ENCODE measurements around the gene CREM.
A peak's percentile ranks its signal among the peaks of the same experiment; 100 is the strongest.

CREM gene

GRCh38 chr10:35194906-35195305 lies 68.3 kb downstream of the CREM start:
- Histone ChIP-seq H4K91ac (ENCODE audit: low read depth, low read length) (no peak overlapping the region), H3K4me1 (ENCODE audit: control insufficient read depth in 1 of 2, insufficient read depth in 2 of 2, low read length in 2 of 2) (peaks cover 2 to 5% of the 10 kb centered on the region in 2 experiments), H3K9ac (ENCODE audit: low read length) (no peak overlapping the region), H3K27ac (ENCODE audit: low read depth, low read length) (no peak overlapping the region), H4K8ac (ENCODE audit: low read depth, low read length) (no peak overlapping the region), H4K12ac (ENCODE audit: low read depth, low read length) (no peak overlapping the region), H3K18ac (ENCODE audit: low read length) (no peak overlapping the region), H3K79me2 (ENCODE audit: control insufficient read depth, insufficient read depth, low read length, poor library complexity) (no peaks in the 10 kb centered on the region), H3K4me3 (ENCODE audit: low read depth, low read length) (no peak overlapping the region), H3K79me1 (ENCODE audit: low read length) (peaks cover 3% of the 10 kb centered on the region), H3K27me3 (ENCODE audit: insufficient read depth, low read length) (no peaks in the 10 kb centered on the region), H3K4me2 (ENCODE audit: low read length) (peak overlapping the region; percentile 36), H2BK5ac (ENCODE audit: low read depth, low read length, poor library complexity) (no peak overlapping the region), H3K14ac (ENCODE audit: low read length) (no peak overlapping the region), H3K36me3 (ENCODE audit: control insufficient read depth in 1 of 2, insufficient read depth in 2 of 2, low read length in 2 of 2) (no peaks in the 10 kb centered on the region), H3K4ac (ENCODE audit: low read depth, low read length) (no peak overlapping the region), H2AFZ (ENCODE audit: insufficient read depth, low read length, poor library complexity) (no peak overlapping the region), H3K23ac (ENCODE audit: low read length) (no peak overlapping the region), H3K9me3 (ENCODE audit: insufficient read depth, low read depth, low read length) (no peaks in the 10 kb centered on the region), H2AK5ac (ENCODE audit: low read length) (no peak overlapping the region), H2BK120ac (ENCODE audit: insufficient read depth, low read length, poor library complexity) (no peak overlapping the region), H2BK12ac (ENCODE audit: low read length) (no peak overlapping the region)
- no CpG with 5 or more reads among the region's 1 CpG for WGBS (ENCODE audit: extremely low coverage, insufficient coverage, insufficient read length)
- peak; percentile 17 to 60 for DNase-seq

- H3K79me2 ChIP-seq (ENCODE audit: control insufficient read depth, insufficient read depth, low read length, poor library complexity) = no peaks in the 10 kb centered on the region
- DNase-seq = peak; percentile 90 to 95
- H3K79me1 ChIP-seq (ENCODE audit: low read length) = peaks cover 3% of the 10 kb centered on the region
- H3K14ac ChIP-seq (ENCODE audit: low read length) = no peak overlapping the region
- H2AFZ ChIP-seq (ENCODE audit: insufficient read depth, low read length, poor library complexity) = no peak overlapping the region
- no peak overlapping the region for H3K23ac ChIP-seq (ENCODE audit: low read length)
- H3K4me2 ChIP-seq (ENCODE audit: low read length) = peak overlapping the region; percentile 56
- peaks cover 2 to 5% of the 10 kb centered on the region in 2 experiments for H3K4me1 ChIP-seq (ENCODE audit: control insufficient read depth in 1 of 2, insufficient read depth in 2 of 2, low read length in 2 of 2)
- peak overlapping the region; percentile 25 for H4K91ac ChIP-seq (ENCODE audit: low read depth, low read length)
- H2AK5ac ChIP-seq (ENCODE audit: low read length) = no peak overlapping the region
- no peak overlapping the region for H2BK120ac ChIP-seq (ENCODE audit: insufficient read depth, low read length, poor library complexity)
- H3K4me3 ChIP-seq (ENCODE audit: low read depth, low read length) = no peak overlapping the region
- no peaks in the 10 kb centered on the region for H3K36me3 ChIP-seq (ENCODE audit: control insufficient read depth in 1 of 2, insufficient read depth in 2 of 2, low read length in 2 of 2)
- no peak overlapping the region for H4K12ac ChIP-seq (ENCODE audit: low read depth, low read length)
- no peak overlapping the region for H2BK12ac ChIP-seq (ENCODE audit: low read length)
- WGBS (ENCODE audit: extremely low coverage, insufficient coverage, insufficient read length) = no CpG with 5 or more reads among the region's 15 CpGs
- H4K8ac ChIP-seq (ENCODE audit: low read depth, low read length) = peak overlapping the region; percentile 57
- no peaks in the 10 kb centered on the region for H3K9me3 ChIP-seq (ENCODE audit: insufficient read depth, low read depth, low read length)
- peak overlapping the region; percentile 83 for H3K27ac ChIP-seq (ENCODE audit: low read depth, low read length)
- no peak overlapping the region for H2BK5ac ChIP-seq (ENCODE audit: low read depth, low read length, poor library complexity)
- no peak overlapping the region for H3K9ac ChIP-seq (ENCODE audit: low read length)
- no peak overlapping the region for H3K4ac ChIP-seq (ENCODE audit: low read depth, low read length)
- no peaks in the 10 kb centered on the region for H3K27me3 ChIP-seq (ENCODE audit: insufficient read depth, low read length)
- H3K18ac ChIP-seq (ENCODE audit: low read length) = no peak overlapping the region
Observed at GRCh38 chr10:35195361-35196306, 69.0 kb downstream of the CREM start.

GRCh38 chr10:35200487-35200886 lies 73.8 kb downstream of the CREM start:
- Histone ChIP-seq H2AFZ (ENCODE audit: insufficient read depth, low read length, poor library complexity) (no peak overlapping the region), H3K23ac (ENCODE audit: low read length) (no peak overlapping the region), H4K8ac (ENCODE audit: low read depth, low read length) (no peak overlapping the region), H4K91ac (ENCODE audit: low read depth, low read length) (no peak overlapping the region), H2BK12ac (ENCODE audit: low read length) (no peak overlapping the region), H2BK5ac (ENCODE audit: low read depth, low read length, poor library complexity) (no peak overlapping the region), H3K4me2 (ENCODE audit: low read length) (no peak overlapping the region), H3K18ac (ENCODE audit: low read length) (no peak overlapping the region), H2BK120ac (ENCODE audit: insufficient read depth, low read length, poor library complexity) (no peak overlapping the region), H3K14ac (ENCODE audit: low read length) (no peak overlapping the region), H3K79me2 (ENCODE audit: control insufficient read depth, insufficient read depth, low read length, poor library complexity) (no peaks in the 10 kb centered on the region), H4K12ac (ENCODE audit: low read depth, low read length) (no peak overlapping the region), H3K4me1 (ENCODE audit: control insufficient read depth in 1 of 2, insufficient read depth in 2 of 2, low read length in 2 of 2) (no peaks in the 10 kb centered on the region), H3K4me3 (ENCODE audit: low read depth, low read length) (no peak overlapping the region), H3K27me3 (ENCODE audit: insufficient read depth, low read length) (no peaks in the 10 kb centered on the region), H3K9me3 (ENCODE audit: insufficient read depth, low read depth, low read length) (no peaks in the 10 kb centered on the region), H2AK5ac (ENCODE audit: low read length) (no peak overlapping the region), H3K79me1 (ENCODE audit: low read length) (peaks cover 3% of the 10 kb centered on the region), H3K27ac (ENCODE audit: low read depth, low read length) (no peak overlapping the region), H3K36me3 (ENCODE audit: control insufficient read depth in 1 of 2, insufficient read depth in 2 of 2, low read length in 2 of 2) (no peaks in the 10 kb centered on the region), H3K4ac (ENCODE audit: low read depth, low read length) (no peak overlapping the region), H3K9ac (ENCODE audit: low read length) (no peak overlapping the region)
- no peak for DNase-seq
- WGBS (ENCODE audit: extremely low coverage, insufficient coverage, insufficient read length) = no CpG with 5 or more reads among the region's 1 CpG

GRCh38 chr10:35201234-35201633 lies 74.6 kb downstream of the CREM start:
- H2BK120ac ChIP-seq (ENCODE audit: insufficient read depth, low read length, poor library complexity) = no peak overlapping the region
- WGBS (ENCODE audit: extremely low coverage, insufficient coverage, insufficient read length) = no CpG with 5 or more reads among the region's 4 CpGs
- H3K27me3 ChIP-seq (ENCODE audit: insufficient read depth, low read length) = no peaks in the 10 kb centered on the region
- H4K91ac ChIP-seq (ENCODE audit: low read depth, low read length) = no peak overlapping the region
- no peak overlapping the region for H3K23ac ChIP-seq (ENCODE audit: low read length)
- H3K18ac ChIP-seq (ENCODE audit: low read length) = no peak overlapping the region
- no peaks in the 10 kb centered on the region for H3K79me2 ChIP-seq (ENCODE audit: control insufficient read depth, insufficient read depth, low read length, poor library complexity)
- H3K4ac ChIP-seq (ENCODE audit: low read depth, low read length) = no peak overlapping the region
- no peaks in the 10 kb centered on the region for H3K36me3 ChIP-seq (ENCODE audit: control insufficient read depth in 1 of 2, insufficient read depth in 2 of 2, low read length in 2 of 2)
- no peak overlapping the region for H2AFZ ChIP-seq (ENCODE audit: insufficient read depth, low read length, poor library complexity)
- H3K9me3 ChIP-seq (ENCODE audit: insufficient read depth, low read depth, low read length) = no peaks in the 10 kb centered on the region
- no peak for DNase-seq
- no peak overlapping the region for H3K14ac ChIP-seq (ENCODE audit: low read length)
- no peak overlapping the region for H4K12ac ChIP-seq (ENCODE audit: low read depth, low read length)
- no peak overlapping the region for H4K8ac ChIP-seq (ENCODE audit: low read depth, low read length)
- H3K9ac ChIP-seq (ENCODE audit: low read length) = no peak overlapping the region
- no peaks in the 10 kb centered on the region for H3K4me1 ChIP-seq (ENCODE audit: control insufficient read depth in 1 of 2, insufficient read depth in 2 of 2, low read length in 2 of 2)
- H3K4me3 ChIP-seq (ENCODE audit: low read depth, low read length) = no peak overlapping the region
- H2AK5ac ChIP-seq (ENCODE audit: low read length) = no peak overlapping the region
- H2BK5ac ChIP-seq (ENCODE audit: low read depth, low read length, poor library complexity) = no peak overlapping the region
- no peak overlapping the region for H3K4me2 ChIP-seq (ENCODE audit: low read length)
- H3K79me1 ChIP-seq (ENCODE audit: low read length) = no peaks in the 10 kb centered on the region
- no peak overlapping the region for H3K27ac ChIP-seq (ENCODE audit: low read depth, low read length)
- H2BK12ac ChIP-seq (ENCODE audit: low read length) = no peak overlapping the region
